H9 (cell line): ENCODE measurements around the gene ASB15. TPM values are rescaled to one million over a fixed set of nuclear protein-coding genes. Genes with fewer than 3 reads are reported as not detected.

Source experiments
- DNase-seq: peaks from one replicate; pipeline ENCODE4 v3.0.0-alpha.2; 2017
- H2AFZ ChIP-seq: one replicate; pipeline ENCODE4 v1.6.1; 2013; ENCODE audit warnings: mild to moderate bottlenecking, low read length, control low read depth, moderate library complexity
- H2AK5ac ChIP-seq: 2 replicates; pipeline ENCODE4 v1.6.1; 2013; ENCODE audit warnings: low read length, control low read depth, mixed read lengths; ENCODE audit not compliant: insufficient read length
- H2BK120ac ChIP-seq: one replicate; pipeline ENCODE4 v1.6.1; 2013; ENCODE audit warnings: low read depth, mild to moderate bottlenecking, low read length, control low read depth, inconsistent platforms; ENCODE audit not compliant: poor library complexity, severe bottlenecking
- H2BK12ac ChIP-seq: 2 replicates; pipeline ENCODE4 v1.6.1; 2013; ENCODE audit warnings: low read length, control low read depth, mixed read lengths, low read depth; ENCODE audit not compliant: insufficient read length
- H2BK15ac ChIP-seq: 2 replicates; pipeline ENCODE4 v1.6.1; 2013; ENCODE audit warnings: low read depth, low read length, control low read depth
- H2BK20ac ChIP-seq: one replicate; pipeline ENCODE4 v1.6.1; 2013; ENCODE audit warnings: low read depth, mild to moderate bottlenecking, low read length, control low read depth, inconsistent platforms; ENCODE audit not compliant: poor library complexity, severe bottlenecking
- H2BK5ac ChIP-seq: 2 replicates; pipeline ENCODE4 v1.6.1; 2013; ENCODE audit warnings: low read length, control low read depth, mixed read lengths; ENCODE audit not compliant: insufficient read length
- H3K14ac ChIP-seq: 2 replicates; pipeline ENCODE4 v1.6.1; 2013; ENCODE audit warnings: low read length, control low read depth; ENCODE audit not compliant: insufficient read depth
- H3K18ac ChIP-seq: 2 replicates; pipeline ENCODE4 v1.6.1; 2013; ENCODE audit warnings: low read depth, mild to moderate bottlenecking, mixed read lengths, low read length, control low read depth; ENCODE audit not compliant: insufficient read length
- H3K23ac ChIP-seq: 2 replicates; pipeline ENCODE4 v1.6.1; 2013; ENCODE audit warnings: low read length, control low read depth, mixed read lengths, low read depth; ENCODE audit not compliant: insufficient read length
- H3K23me2 ChIP-seq: 2 replicates; pipeline ENCODE4 v1.6.1; 2013; ENCODE audit warnings: low read depth, mild to moderate bottlenecking, mixed read lengths, low read length, control low read depth; ENCODE audit not compliant: insufficient read length, poor library complexity, severe bottlenecking
- H3K27ac ChIP-seq: 2 replicates; pipeline ENCODE4 v1.5.1; 2013; ENCODE audit warnings: low read length, control low read depth, mixed read lengths, low read depth; ENCODE audit not compliant: insufficient read length
- H3K27me3 ChIP-seq: 2 replicates; pipeline ENCODE4 v1.6.1; 2013; ENCODE audit warnings: low read length, control low read depth, inconsistent platforms; ENCODE audit not compliant: insufficient read depth
- H3K4ac ChIP-seq: 2 replicates; pipeline ENCODE4 v1.6.1; 2013; ENCODE audit warnings: low read depth, mild to moderate bottlenecking, control low read depth, inconsistent platforms, low read length, moderate library complexity
- H3K4me1 ChIP-seq: 2 replicates; pipeline ENCODE4 v1.6.1; 2013; ENCODE audit warnings: low read length, control low read depth, inconsistent platforms; ENCODE audit not compliant: insufficient read depth
- H3K4me2 ChIP-seq: 2 replicates; pipeline ENCODE4 v1.6.1; 2013; ENCODE audit warnings: low read length, control low read depth, mixed read lengths; ENCODE audit not compliant: insufficient read length, insufficient read depth
- H3K56ac ChIP-seq: 2 replicates; pipeline ENCODE4 v1.6.1; 2013; ENCODE audit warnings: low read depth, mild to moderate bottlenecking, mixed read lengths, low read length, control low read depth; ENCODE audit not compliant: insufficient read length
- H3K79me1 ChIP-seq: 2 replicates; pipeline ENCODE4 v1.6.1; 2013; ENCODE audit warnings: low read depth, mild to moderate bottlenecking, moderate library complexity, low read length, control low read depth, inconsistent platforms; ENCODE audit not compliant: insufficient read depth, poor library complexity, severe bottlenecking
- H3K79me2 ChIP-seq: 2 replicates; pipeline ENCODE4 v1.6.1; 2013; ENCODE audit warnings: low read length, control low read depth, inconsistent platforms; ENCODE audit not compliant: insufficient read depth
- H3K9ac ChIP-seq: 2 replicates; pipeline ENCODE4 v1.6.1; 2013; ENCODE audit warnings: low read length, control low read depth, mixed read lengths; ENCODE audit not compliant: insufficient read length; ENCODE audit errors: extremely low read depth
- H3K9me3 ChIP-seq: one replicate; pipeline ENCODE4 v1.6.1; 2013; ENCODE audit warnings: low read depth, low read length, inconsistent platforms; ENCODE audit not compliant: control insufficient read depth
- H3T11ph ChIP-seq: one replicate; pipeline ENCODE4 v1.6.1; 2013; ENCODE audit warnings: mild to moderate bottlenecking, low read length, control low read depth, inconsistent platforms
- H4K20me1 ChIP-seq: one replicate; pipeline ENCODE4 v1.6.1; 2013; ENCODE audit not compliant: control insufficient read depth, insufficient read length, insufficient read depth
- H4K5ac ChIP-seq: 2 replicates; pipeline ENCODE4 v1.6.1; 2013; ENCODE audit warnings: low read depth, mild to moderate bottlenecking, mixed read lengths, low read length, control low read depth; ENCODE audit not compliant: insufficient read length
- H4K8ac ChIP-seq: replicated peaks from 2 replicates; pipeline ENCODE4 v1.6.1; 2013; ENCODE audit warnings: low read length, control low read depth, mixed read lengths, low read depth; ENCODE audit not compliant: insufficient read length
- H4K91ac ChIP-seq: 2 replicates; pipeline ENCODE4 v1.6.1; 2013; ENCODE audit warnings: low read depth, mild to moderate bottlenecking, moderate library complexity, mixed read lengths, low read length, control low read depth; ENCODE audit not compliant: insufficient read length
- H3K27ac Mint-ChIP-seq, 3 experiments: 2 replicates in 2 of 3; 3 replicates in 1 of 3; pipeline ENCODE4 v1.8.0; 2020 to 2021; ENCODE audit warnings: mixed read lengths in 3 of 3, mild to moderate bottlenecking in 1 of 3, moderate library complexity in 1 of 3
- H3K27me3 Mint-ChIP-seq: 2 replicates; pipeline ENCODE4 v1.8.0; 2021; ENCODE audit warnings: low read depth, mild to moderate bottlenecking, moderate library complexity, mixed read lengths
- H3K36me3 Mint-ChIP-seq, 3 experiments: 2 replicates in 2 of 3; 3 replicates in 1 of 3; pipeline ENCODE4 v1.8.0; 2020 to 2021; ENCODE audit warnings: low read depth in 3 of 3, mixed read lengths in 3 of 3; ENCODE audit not compliant: insufficient read depth in 1 of 3
- H3K4me1 Mint-ChIP-seq, 2 experiments: 2 replicates each; pipeline ENCODE4 v1.8.0; 2020; ENCODE audit warnings: mixed read lengths in 2 of 2
- H3K4me3 Mint-ChIP-seq, 2 experiments: 2 replicates in 1 of 2; 3 replicates in 1 of 2; pipeline ENCODE4 v1.8.0; 2020 to 2021; ENCODE audit warnings: mild to moderate bottlenecking in 2 of 2, mixed read lengths in 2 of 2, moderate library complexity in 1 of 2
- H3K9me3 Mint-ChIP-seq, 2 experiments: 2 replicates in 1 of 2; 3 replicates in 1 of 2; pipeline ENCODE4 v1.8.0; 2020; ENCODE audit warnings: mild to moderate bottlenecking in 2 of 2, mixed read lengths in 2 of 2, moderate library complexity in 1 of 2
- CTCF ChIP-seq: fragments of 200-600 bp; sonication (generic); conservative IDR thresholded peaks from 3 replicates; pipeline ENCODE4 v1.8.0; 2021; ENCODE audit warnings: antibody characterized with exemption, mild to moderate bottlenecking
- WGBS: extraction: QIAGEN DNeasy Blood & Tissue Kit; methylation state at CpG from one replicate; pipeline ENCODE4 v1.1.7; 2013; ENCODE audit warnings: missing lambda C conversion rate, low lambda C conversion rate, mixed read lengths; ENCODE audit not compliant: insufficient read length; ENCODE audit errors: extremely low coverage; 5-methylcytosine and 5-hydroxymethylcytosine counted together
- total RNA-seq: library from RNA; stranded (reverse); gene quantifications from 2 replicates; pipeline ENCODE4 v1.2.1, GENCODE V29; 2021

ASB15 gene
- total RNA-seq, 1 experiment from 2014 or later: not detected

GRCh38 chr7:123673752-123674398 lies 72.3 kb downstream of the ASB15 start:
- no peak overlapping the region for H2AK5ac ChIP-seq
- no peak overlapping the region for H3K14ac ChIP-seq
- H3K4ac ChIP-seq: no peak overlapping the region
- no peak overlapping the region for H3K23ac ChIP-seq
- no peak for TF ChIP-seq CTCF
- no peak overlapping the region for H3K4me2 ChIP-seq
- no peak overlapping the region for H4K5ac ChIP-seq
- no peak overlapping the region for H3K27ac ChIP-seq
- H3K36me3 Mint-ChIP-seq: no peaks in the 10 kb centered on the region
- no peaks in the 10 kb centered on the region for H3K23me2 ChIP-seq
- H2BK15ac ChIP-seq: no peak overlapping the region
- no peaks in the 10 kb centered on the region for H3K79me2 ChIP-seq
- peaks cover 13% of the 10 kb centered on the region in 2 experiments for H3K4me1 Mint-ChIP-seq
- H3K27ac Mint-ChIP-seq: peak overlapping the region in 2 of 3 experiments; percentile 13 to 37; a peak in 2 of 7 replicates
- no peak overlapping the region for H2BK12ac ChIP-seq
- no peak overlapping the region for H3K56ac ChIP-seq
- no peak overlapping the region for H3K4me3 Mint-ChIP-seq
- no peaks in the 10 kb centered on the region for H3K9me3 ChIP-seq
- no peaks in the 10 kb centered on the region; the same call in 1 of the 2 replicates for H3K27me3 Mint-ChIP-seq
- H3K27me3 ChIP-seq: no peaks in the 10 kb centered on the region
- H3K9ac ChIP-seq: no peak overlapping the region
- DNase-seq: no peak
- H2AFZ ChIP-seq: no peak overlapping the region
- no peak overlapping the region for H3T11ph ChIP-seq
- H3K18ac ChIP-seq: no peak overlapping the region
- H2BK120ac ChIP-seq: no peak overlapping the region
- H2BK20ac ChIP-seq: no peak overlapping the region
- H3K9me3 Mint-ChIP-seq: no peaks in the 10 kb centered on the region; a peak in 1 of 5 replicates
- no CpG with 5 or more reads among the region's 3 CpGs for WGBS
- H4K20me1 ChIP-seq: no peaks in the 10 kb centered on the region
- H4K91ac ChIP-seq: no peak overlapping the region
- H4K8ac ChIP-seq: no peak overlapping the region
- 0 out of 2 replicates have a peak, but pooled peaks cover 3% of the 10 kb centered on the region for H3K4me1 ChIP-seq
- H2BK5ac ChIP-seq: no peak overlapping the region
- no peaks in the 10 kb centered on the region for H3K79me1 ChIP-seq
